ENCODE data around the gene TBC1D1.

The TBC1D1 gene

DNA sequence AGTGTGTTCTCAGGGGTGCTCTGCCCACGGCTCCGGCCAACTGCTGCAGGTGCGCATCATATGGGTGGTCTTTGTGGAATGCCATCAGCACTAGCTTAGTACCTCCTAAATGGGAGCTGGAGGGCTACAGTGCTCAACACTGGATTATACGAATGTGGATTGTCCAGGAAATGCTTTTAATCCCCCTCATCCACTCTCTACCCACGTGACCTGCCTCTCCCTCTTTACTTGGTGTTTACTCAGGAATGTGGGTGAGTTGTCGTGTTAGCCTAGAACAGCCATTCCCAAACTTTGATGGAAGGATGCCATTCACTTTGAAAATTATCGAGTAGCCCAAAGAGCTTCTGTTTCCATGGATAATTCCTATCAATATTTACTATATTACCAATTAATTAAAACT, 220.1 kb downstream of the TBC1D1 start:
- Histone ChIP-seq H3K4me3 (ENCODE audit: low read depth, low read length) (no peak overlapping the region), H3K27ac (ENCODE audit: low read depth, low read length) (no peak overlapping the region), H3K9ac (ENCODE audit: low read length) (no peak overlapping the region), H3K9me3 (ENCODE audit: control insufficient read depth, insufficient read depth, low read depth, low read length) (no peaks in the 10 kb centered on the region), H3K36me3 (ENCODE audit: control insufficient read depth, insufficient read depth, low read length) (peaks cover 25% of the 10 kb centered on the region), H3K4me1 (ENCODE audit: control insufficient read depth, insufficient read depth, low read length) (peaks cover 31% of the 10 kb centered on the region), H3K27me3 (ENCODE audit: control insufficient read depth, insufficient read depth, low read length) (no peaks in the 10 kb centered on the region)

DNA sequence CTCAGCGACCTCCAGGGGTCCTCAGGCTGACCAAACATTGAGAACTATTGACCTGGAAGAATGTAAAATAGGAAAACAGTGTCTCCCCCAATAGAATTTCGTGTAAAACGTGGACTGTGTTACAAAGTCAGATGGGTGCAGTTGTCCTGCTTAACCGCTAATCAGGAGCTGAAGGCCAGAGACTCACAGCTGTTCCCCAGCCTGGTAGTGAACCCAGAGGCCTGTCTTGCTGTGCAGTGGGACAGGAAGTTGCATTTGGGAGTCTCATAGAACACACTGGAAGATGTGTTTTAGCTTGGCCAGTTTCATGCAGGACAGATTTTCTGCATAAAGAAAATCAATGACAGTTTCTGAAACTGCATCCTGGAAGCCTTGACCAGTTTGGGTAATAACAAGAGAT, 220.8 kb downstream of the TBC1D1 start:
- Histone ChIP-seq H3K36me3 (ENCODE audit: control insufficient read depth, insufficient read depth, low read length) (peaks cover 25% of the 10 kb centered on the region), H3K9ac (ENCODE audit: low read length) (no peak overlapping the region), H3K4me1 (ENCODE audit: control insufficient read depth, insufficient read depth, low read length) (peaks cover 28% of the 10 kb centered on the region), H3K9me3 (ENCODE audit: control insufficient read depth, insufficient read depth, low read depth, low read length) (no peaks in the 10 kb centered on the region), H3K27ac (ENCODE audit: low read depth, low read length) (no peak overlapping the region), H3K27me3 (ENCODE audit: control insufficient read depth, insufficient read depth, low read length) (no peaks in the 10 kb centered on the region), H3K4me3 (ENCODE audit: low read depth, low read length) (no peak overlapping the region)

- no peak overlapping the region for H3K27ac ChIP-seq (ENCODE audit: low read depth, low read length)
- no peaks in the 10 kb centered on the region for H3K27me3 ChIP-seq (ENCODE audit: control insufficient read depth, insufficient read depth, low read length)
- H3K9ac ChIP-seq (ENCODE audit: low read length), result no peak overlapping the region
- peaks cover 25% of the 10 kb centered on the region for H3K36me3 ChIP-seq (ENCODE audit: control insufficient read depth, insufficient read depth, low read length)
- peaks cover 28% of the 10 kb centered on the region for H3K4me1 ChIP-seq (ENCODE audit: control insufficient read depth, insufficient read depth, low read length)
- no peaks in the 10 kb centered on the region for H3K9me3 ChIP-seq (ENCODE audit: control insufficient read depth, insufficient read depth, low read depth, low read length)
- H3K4me3 ChIP-seq (ENCODE audit: low read depth, low read length), result no peak overlapping the region
These were observed 222.2 kb downstream of the TBC1D1 start for GRCh38 chr4:38113132-38113531.

DNA sequence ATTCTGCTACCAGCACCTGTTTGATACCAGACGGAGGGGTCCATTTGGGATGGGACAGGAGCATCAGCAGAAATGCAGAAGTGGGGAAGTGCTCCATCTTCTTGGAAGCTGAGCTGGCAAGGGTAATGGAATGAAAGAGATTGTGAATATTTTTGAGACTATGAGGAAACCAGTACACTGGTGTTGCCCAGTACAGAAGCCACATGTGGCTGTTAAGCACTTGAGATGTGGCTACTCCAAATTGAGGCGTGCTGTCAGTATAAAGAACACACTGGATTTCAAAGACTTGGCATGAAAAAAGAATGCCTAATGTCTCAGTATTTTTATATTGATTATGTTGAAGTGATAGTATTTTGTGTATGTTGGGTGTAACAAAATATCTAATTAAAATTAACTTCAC, 222.7 kb downstream of the TBC1D1 start:
- Histone ChIP-seq H3K4me3 (ENCODE audit: low read depth, low read length) (no peak overlapping the region), H3K27ac (ENCODE audit: low read depth, low read length) (no peak overlapping the region), H3K9me3 (ENCODE audit: control insufficient read depth, insufficient read depth, low read depth, low read length) (no peaks in the 10 kb centered on the region), H3K36me3 (ENCODE audit: control insufficient read depth, insufficient read depth, low read length) (peaks cover 29% of the 10 kb centered on the region), H3K4me1 (ENCODE audit: control insufficient read depth, insufficient read depth, low read length) (peaks cover 28% of the 10 kb centered on the region), H3K9ac (ENCODE audit: low read length) (no peak overlapping the region), H3K27me3 (ENCODE audit: control insufficient read depth, insufficient read depth, low read length) (no peaks in the 10 kb centered on the region)

GRCh38 chr4:38114386-38115150, 223.7 kb downstream of the TBC1D1 start:
- no peak overlapping the region for H3K9ac ChIP-seq (ENCODE audit: low read length)
- no peaks in the 10 kb centered on the region for H3K27me3 ChIP-seq (ENCODE audit: control insufficient read depth, insufficient read depth, low read length)
- H3K36me3 ChIP-seq (ENCODE audit: control insufficient read depth, insufficient read depth, low read length), result peaks cover 26% of the 10 kb centered on the region
- H3K4me3 ChIP-seq (ENCODE audit: low read depth, low read length), result no peak overlapping the region
- no peaks in the 10 kb centered on the region for H3K9me3 ChIP-seq (ENCODE audit: control insufficient read depth, insufficient read depth, low read depth, low read length)
- peaks cover 26% of the 10 kb centered on the region for H3K4me1 ChIP-seq (ENCODE audit: control insufficient read depth, insufficient read depth, low read length)
- no peak overlapping the region for H3K27ac ChIP-seq (ENCODE audit: low read depth, low read length)

- no peak overlapping the region for H3K27ac ChIP-seq (ENCODE audit: low read depth, low read length)
- peaks cover 33% of the 10 kb centered on the region for H3K36me3 ChIP-seq (ENCODE audit: control insufficient read depth, insufficient read depth, low read length)
- no peaks in the 10 kb centered on the region for H3K27me3 ChIP-seq (ENCODE audit: control insufficient read depth, insufficient read depth, low read length)
- peaks cover 30% of the 10 kb centered on the region for H3K4me1 ChIP-seq (ENCODE audit: control insufficient read depth, insufficient read depth, low read length)
- H3K4me3 ChIP-seq (ENCODE audit: low read depth, low read length), result no peak overlapping the region
- H3K9ac ChIP-seq (ENCODE audit: low read length), result no peak overlapping the region
- no peaks in the 10 kb centered on the region for H3K9me3 ChIP-seq (ENCODE audit: control insufficient read depth, insufficient read depth, low read depth, low read length)
These were observed 224.7 kb downstream of the TBC1D1 start for GRCh38 chr4:38115601-38116000.

DNA sequence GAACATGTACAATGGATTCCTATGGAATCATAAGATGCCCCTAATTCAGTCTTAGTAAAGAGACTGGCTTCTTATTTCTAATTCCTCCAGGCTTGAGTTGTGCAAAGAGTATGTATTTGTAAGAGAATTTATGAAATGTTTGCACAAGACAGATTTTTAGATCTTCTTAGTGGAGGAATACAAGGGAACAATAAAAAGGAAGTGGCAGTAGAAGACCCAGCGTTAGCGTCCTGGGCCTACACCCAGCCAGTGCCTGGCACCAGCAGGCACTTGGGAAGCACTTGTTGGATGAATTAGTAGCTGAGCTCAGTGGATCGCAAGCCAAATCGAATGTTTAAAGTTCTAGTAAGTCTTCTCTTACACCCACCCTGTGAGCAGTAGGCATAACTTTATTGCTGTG, 226.7 kb downstream of the TBC1D1 start:
- Histone ChIP-seq H3K27me3 (ENCODE audit: control insufficient read depth, insufficient read depth, low read length) (no peaks in the 10 kb centered on the region), H3K36me3 (ENCODE audit: control insufficient read depth, insufficient read depth, low read length) (peaks cover 35% of the 10 kb centered on the region), H3K9me3 (ENCODE audit: control insufficient read depth, insufficient read depth, low read depth, low read length) (no peaks in the 10 kb centered on the region), H3K4me1 (ENCODE audit: control insufficient read depth, insufficient read depth, low read length) (peaks cover 28% of the 10 kb centered on the region), H3K9ac (ENCODE audit: low read length) (no peak overlapping the region), H3K4me3 (ENCODE audit: low read depth, low read length) (no peak overlapping the region), H3K27ac (ENCODE audit: low read depth, low read length) (no peak overlapping the region)

DNA sequence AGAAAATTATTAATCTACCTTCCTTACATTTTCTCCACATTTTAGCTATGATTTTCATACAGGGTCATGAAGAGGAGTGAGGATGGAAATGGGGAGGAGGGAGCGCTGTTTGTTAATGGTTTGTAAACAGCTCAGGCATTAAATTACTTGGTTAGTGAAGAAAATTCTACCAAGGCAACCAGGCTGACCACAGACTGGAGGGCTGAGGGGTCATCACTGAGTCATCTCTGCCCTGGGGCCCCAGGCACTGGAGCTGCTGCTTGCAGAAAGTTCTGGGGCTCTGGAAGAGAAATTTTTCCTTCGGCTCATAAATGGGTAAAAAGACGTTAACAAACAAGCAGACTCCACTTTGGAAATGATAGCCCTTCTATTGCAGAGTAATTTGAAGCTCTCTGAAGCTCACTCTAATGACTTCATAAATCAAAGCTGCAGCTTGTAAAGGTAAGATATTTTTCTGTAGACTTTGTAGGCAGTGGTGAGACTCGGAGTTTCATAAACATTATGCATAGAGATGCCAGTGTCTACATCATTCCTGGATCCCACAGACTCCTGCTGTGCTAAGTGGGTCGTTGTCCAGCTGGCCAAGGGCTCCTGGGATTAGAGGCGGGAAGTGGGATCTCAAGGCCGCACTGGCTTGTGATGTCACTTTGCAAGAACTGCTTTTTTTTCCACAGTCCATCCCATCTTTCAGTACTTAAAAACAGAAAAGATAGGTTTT, 228.9 kb downstream of the TBC1D1 start:
- Histone ChIP-seq H3K27ac (ENCODE audit: low read depth, low read length) (no peak overlapping the region), H3K27me3 (ENCODE audit: control insufficient read depth, insufficient read depth, low read length) (no peaks in the 10 kb centered on the region), H3K4me1 (ENCODE audit: control insufficient read depth, insufficient read depth, low read length) (peaks cover 8% of the 10 kb centered on the region), H3K9me3 (ENCODE audit: control insufficient read depth, insufficient read depth, low read depth, low read length) (no peaks in the 10 kb centered on the region), H3K4me3 (ENCODE audit: low read depth, low read length) (no peak overlapping the region), H3K36me3 (ENCODE audit: control insufficient read depth, insufficient read depth, low read length) (peaks cover 36% of the 10 kb centered on the region), H3K9ac (ENCODE audit: low read length) (no peak overlapping the region)

GRCh38 chr4:38120772-38121171, 229.9 kb downstream of the TBC1D1 start:
- no peak overlapping the region for H3K4me3 ChIP-seq (ENCODE audit: low read depth, low read length)
- H3K4me1 ChIP-seq (ENCODE audit: control insufficient read depth, insufficient read depth, low read length), result peaks cover 7% of the 10 kb centered on the region
- H3K36me3 ChIP-seq (ENCODE audit: control insufficient read depth, insufficient read depth, low read length), result peaks cover 41% of the 10 kb centered on the region
- no peaks in the 10 kb centered on the region for H3K27me3 ChIP-seq (ENCODE audit: control insufficient read depth, insufficient read depth, low read length)
- no peaks in the 10 kb centered on the region for H3K9me3 ChIP-seq (ENCODE audit: control insufficient read depth, insufficient read depth, low read depth, low read length)
- H3K9ac ChIP-seq (ENCODE audit: low read length), result no peak overlapping the region
- no peak overlapping the region for H3K27ac ChIP-seq (ENCODE audit: low read depth, low read length)

DNA sequence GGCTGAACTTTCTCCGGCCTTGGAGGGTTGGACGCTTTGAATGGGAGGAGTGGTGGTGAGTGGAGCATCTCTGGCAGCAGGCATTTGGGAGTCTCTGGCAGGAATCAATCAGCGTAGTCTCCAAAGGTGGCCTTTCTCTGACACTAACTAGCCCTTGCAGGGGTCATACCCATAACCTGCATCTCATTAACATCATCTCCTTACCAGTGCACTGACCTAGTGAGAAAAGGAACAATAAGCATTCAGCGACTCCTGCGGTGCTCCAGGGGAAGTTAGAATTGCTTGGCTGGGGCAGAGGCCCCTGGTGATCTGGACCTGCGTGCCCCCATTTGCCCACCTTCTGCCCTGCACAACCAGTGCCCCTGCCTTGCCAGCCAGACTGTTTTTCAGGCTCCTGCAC, 231.2 kb downstream of the TBC1D1 start:
- H3K4me1 ChIP-seq (ENCODE audit: control insufficient read depth, insufficient read depth, low read length), result peaks cover 7% of the 10 kb centered on the region
- no peak overlapping the region for H3K9ac ChIP-seq (ENCODE audit: low read length)
- H3K36me3 ChIP-seq (ENCODE audit: control insufficient read depth, insufficient read depth, low read length), result peaks cover 32% of the 10 kb centered on the region
- H3K9me3 ChIP-seq (ENCODE audit: control insufficient read depth, insufficient read depth, low read depth, low read length), result no peaks in the 10 kb centered on the region
- H3K27ac ChIP-seq (ENCODE audit: low read depth, low read length), result no peak overlapping the region
- H3K27me3 ChIP-seq (ENCODE audit: control insufficient read depth, insufficient read depth, low read length), result peaks cover 4% of the 10 kb centered on the region; the same call in 1 of the 2 replicates
- no peak overlapping the region for H3K4me3 ChIP-seq (ENCODE audit: low read depth, low read length)

DNA sequence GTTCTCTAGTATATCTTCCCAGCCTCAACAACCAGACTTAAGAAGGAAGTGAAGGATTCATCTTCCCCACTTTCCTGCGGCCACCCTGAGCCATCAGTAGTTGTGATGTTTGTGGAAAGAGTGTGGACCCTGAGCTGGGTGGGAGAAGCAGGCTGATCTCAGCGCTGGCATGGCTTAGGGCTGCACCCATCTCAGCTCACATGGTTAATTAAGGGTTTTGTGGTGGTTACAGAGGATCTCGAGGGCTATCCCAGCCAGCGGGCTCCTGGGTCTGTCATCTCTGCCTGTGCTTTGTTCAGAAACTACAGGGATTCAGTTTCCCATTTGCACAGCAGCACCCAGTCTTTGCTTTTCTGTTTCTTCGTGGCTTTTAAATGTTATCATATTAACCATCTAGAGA, 232.7 kb downstream of the TBC1D1 start:
- Histone ChIP-seq H3K4me1 (ENCODE audit: control insufficient read depth, insufficient read depth, low read length) (peaks cover 16% of the 10 kb centered on the region), H3K27ac (ENCODE audit: low read depth, low read length) (no peak overlapping the region), H3K9ac (ENCODE audit: low read length) (no peak overlapping the region), H3K27me3 (ENCODE audit: control insufficient read depth, insufficient read depth, low read length) (peaks cover 17% of the 10 kb centered on the region; the same call in 1 of the 2 replicates), H3K9me3 (ENCODE audit: control insufficient read depth, insufficient read depth, low read depth, low read length) (no peaks in the 10 kb centered on the region), H3K36me3 (ENCODE audit: control insufficient read depth, insufficient read depth, low read length) (peaks cover 22% of the 10 kb centered on the region), H3K4me3 (ENCODE audit: low read depth, low read length) (no peak overlapping the region)
